ENCODE data around the gene NELL2.

NELL2 gene

DNA sequence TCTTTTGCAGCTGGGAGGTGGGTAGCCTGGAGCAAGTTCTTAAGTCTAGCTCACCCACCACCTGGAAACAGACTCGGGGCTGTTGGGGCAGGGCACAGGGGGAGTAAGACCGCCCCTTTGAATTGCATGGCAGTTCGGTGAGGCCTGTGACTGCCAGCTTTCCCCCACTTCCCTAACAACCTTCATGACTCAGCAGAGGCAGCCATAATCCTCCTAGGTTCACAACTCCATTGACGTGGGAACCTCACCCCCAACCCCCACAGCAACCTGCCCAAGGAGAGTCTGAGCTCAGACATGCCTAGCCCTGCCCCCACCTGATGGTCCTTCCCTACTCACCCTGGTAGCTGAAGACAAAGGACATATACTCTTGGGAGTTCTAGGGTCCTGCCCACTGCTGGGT, 87.4 kb downstream of the NELL2 start:
- no peak overlapping the region for H3K27ac ChIP-seq (replicated peaks)
- no peak for DNase-seq (ENCODE audit: low read depth in 1 of 2, low spot score in 1 of 2)
- H3K27me3 ChIP-seq (ENCODE audit: insufficient read depth, poor library complexity, severe bottlenecking) = no peaks in the 10 kb centered on the region
- TF ChIP-seq POLR2AphosphoS5 (IDR thresholded peaks at IDR 0.05; ENCODE audit: low read depth) (no peak), GABPA (IDR thresholded peaks at IDR 0.05; ENCODE audit: low read depth) (no peak), SPI1 (IDR thresholded peaks at IDR 0.05; ENCODE audit: borderline replicate concordance, low read depth) (no peak)
- TF ChIP-seq, protein P1, sequence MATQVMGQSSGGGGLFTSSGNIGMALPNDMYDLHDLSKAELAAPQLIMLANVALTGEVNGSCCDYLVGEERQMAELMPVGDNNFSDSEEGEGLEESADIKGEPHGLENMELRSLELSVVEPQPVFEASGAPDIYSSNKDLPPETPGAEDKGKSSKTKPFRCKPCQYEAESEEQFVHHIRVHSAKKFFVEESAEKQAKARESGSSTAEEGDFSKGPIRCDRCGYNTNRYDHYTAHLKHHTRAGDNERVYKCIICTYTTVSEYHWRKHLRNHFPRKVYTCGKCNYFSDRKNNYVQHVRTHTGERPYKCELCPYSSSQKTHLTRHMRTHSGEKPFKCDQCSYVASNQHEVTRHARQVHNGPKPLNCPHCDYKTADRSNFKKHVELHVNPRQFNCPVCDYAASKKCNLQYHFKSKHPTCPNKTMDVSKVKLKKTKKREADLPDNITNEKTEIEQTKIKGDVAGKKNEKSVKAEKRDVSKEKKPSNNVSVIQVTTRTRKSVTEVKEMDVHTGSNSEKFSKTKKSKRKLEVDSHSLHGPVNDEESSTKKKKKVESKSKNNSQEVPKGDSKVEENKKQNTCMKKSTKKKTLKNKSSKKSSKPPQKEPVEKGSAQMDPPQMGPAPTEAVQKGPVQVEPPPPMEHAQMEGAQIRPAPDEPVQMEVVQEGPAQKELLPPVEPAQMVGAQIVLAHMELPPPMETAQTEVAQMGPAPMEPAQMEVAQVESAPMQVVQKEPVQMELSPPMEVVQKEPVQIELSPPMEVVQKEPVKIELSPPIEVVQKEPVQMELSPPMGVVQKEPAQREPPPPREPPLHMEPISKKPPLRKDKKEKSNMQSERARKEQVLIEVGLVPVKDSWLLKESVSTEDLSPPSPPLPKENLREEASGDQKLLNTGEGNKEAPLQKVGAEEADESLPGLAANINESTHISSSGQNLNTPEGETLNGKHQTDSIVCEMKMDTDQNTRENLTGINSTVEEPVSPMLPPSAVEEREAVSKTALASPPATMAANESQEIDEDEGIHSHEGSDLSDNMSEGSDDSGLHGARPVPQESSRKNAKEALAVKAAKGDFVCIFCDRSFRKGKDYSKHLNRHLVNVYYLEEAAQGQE (IDR thresholded peaks at IDR 0.05; ENCODE audit: insufficient replicate concordance, low read depth) = no peak
- TF ChIP-seq, protein P2, sequence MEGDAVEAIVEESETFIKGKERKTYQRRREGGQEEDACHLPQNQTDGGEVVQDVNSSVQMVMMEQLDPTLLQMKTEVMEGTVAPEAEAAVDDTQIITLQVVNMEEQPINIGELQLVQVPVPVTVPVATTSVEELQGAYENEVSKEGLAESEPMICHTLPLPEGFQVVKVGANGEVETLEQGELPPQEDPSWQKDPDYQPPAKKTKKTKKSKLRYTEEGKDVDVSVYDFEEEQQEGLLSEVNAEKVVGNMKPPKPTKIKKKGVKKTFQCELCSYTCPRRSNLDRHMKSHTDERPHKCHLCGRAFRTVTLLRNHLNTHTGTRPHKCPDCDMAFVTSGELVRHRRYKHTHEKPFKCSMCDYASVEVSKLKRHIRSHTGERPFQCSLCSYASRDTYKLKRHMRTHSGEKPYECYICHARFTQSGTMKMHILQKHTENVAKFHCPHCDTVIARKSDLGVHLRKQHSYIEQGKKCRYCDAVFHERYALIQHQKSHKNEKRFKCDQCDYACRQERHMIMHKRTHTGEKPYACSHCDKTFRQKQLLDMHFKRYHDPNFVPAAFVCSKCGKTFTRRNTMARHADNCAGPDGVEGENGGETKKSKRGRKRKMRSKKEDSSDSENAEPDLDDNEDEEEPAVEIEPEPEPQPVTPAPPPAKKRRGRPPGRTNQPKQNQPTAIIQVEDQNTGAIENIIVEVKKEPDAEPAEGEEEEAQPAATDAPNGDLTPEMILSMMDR (IDR thresholded peaks at IDR 0.05; ENCODE audit: insufficient read depth, low read length) = no peak
- no peak overlapping the region for H3K4me3 ChIP-seq (replicated peaks; ENCODE audit: insufficient read depth, low read length)

DNA sequence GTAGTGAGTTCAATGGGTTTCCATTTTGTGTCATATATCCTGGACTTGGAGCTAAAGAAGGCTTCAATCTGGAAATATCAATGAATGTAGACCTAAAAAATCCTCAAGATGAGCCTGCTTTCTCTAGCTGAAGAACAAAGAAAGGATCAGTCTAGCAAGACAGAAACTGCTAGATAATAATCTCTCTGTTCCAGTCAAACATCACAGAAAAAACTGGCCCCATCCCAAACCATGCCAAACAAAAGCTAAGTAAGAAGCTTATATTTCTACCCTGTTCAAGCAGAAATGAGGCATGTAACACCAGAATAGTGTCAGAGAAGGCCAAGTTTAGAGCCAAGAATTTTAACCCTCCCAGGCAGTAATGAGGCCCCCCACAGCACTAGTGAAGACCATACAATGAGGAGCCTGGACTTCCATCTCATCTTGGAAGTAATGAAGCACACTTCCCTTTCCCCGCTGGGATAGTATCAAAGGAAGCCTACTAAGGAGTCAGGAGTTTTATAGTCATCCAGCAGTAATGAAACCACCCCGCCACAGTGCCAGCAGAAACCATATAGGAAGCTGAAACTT, 95.8 kb downstream of the NELL2 start:
- Histone ChIP-seq H3K27me3 (ENCODE audit: insufficient read depth, poor library complexity, severe bottlenecking) (no peaks in the 10 kb centered on the region), H3K27ac (replicated peaks) (no peak overlapping the region), H3K4me3 (replicated peaks; ENCODE audit: insufficient read depth, low read length) (no peak overlapping the region)
- no peak for TF ChIP-seq POLR2AphosphoS5 (IDR thresholded peaks at IDR 0.05; ENCODE audit: low read depth)
- TF ChIP-seq, protein P2 (IDR thresholded peaks at IDR 0.05; ENCODE audit: insufficient read depth, low read length) = no peak
- TF ChIP-seq SPI1 (IDR thresholded peaks at IDR 0.05; ENCODE audit: borderline replicate concordance, low read depth) = no peak
- no peak for TF ChIP-seq GABPA (IDR thresholded peaks at IDR 0.05; ENCODE audit: low read depth)
- TF ChIP-seq, protein P1 (IDR thresholded peaks at IDR 0.05; ENCODE audit: insufficient replicate concordance, low read depth) = no peak
- no peak for DNase-seq (ENCODE audit: low read depth in 1 of 2, low spot score in 1 of 2)

DNA sequence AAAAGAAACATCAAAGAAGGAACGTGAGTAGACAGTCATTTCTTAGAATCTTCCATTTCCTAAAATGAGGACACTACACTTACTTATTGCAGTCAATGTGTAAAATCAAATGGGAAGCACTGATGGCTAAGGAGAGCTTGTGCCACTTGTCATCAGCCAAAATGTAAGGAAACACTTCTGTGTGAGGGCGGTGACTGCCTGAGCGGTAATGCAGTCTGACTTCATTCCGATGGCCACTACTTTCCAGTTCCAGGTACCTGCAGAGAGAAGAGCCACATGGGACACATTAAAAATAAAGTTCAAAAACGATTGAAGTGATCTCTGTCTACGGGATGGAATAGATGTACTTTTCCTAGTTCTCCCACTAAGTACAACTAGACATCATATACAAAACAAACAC, 96.3 kb downstream of the NELL2 start:
- Histone ChIP-seq H3K4me3 (replicated peaks; ENCODE audit: insufficient read depth, low read length) (no peak overlapping the region), H3K27ac (replicated peaks) (no peak overlapping the region), H3K27me3 (ENCODE audit: insufficient read depth, poor library complexity, severe bottlenecking) (no peaks in the 10 kb centered on the region)
- TF ChIP-seq GABPA (IDR thresholded peaks at IDR 0.05; ENCODE audit: low read depth) (no peak), POLR2AphosphoS5 (IDR thresholded peaks at IDR 0.05; ENCODE audit: low read depth) (no peak), SPI1 (IDR thresholded peaks at IDR 0.05; ENCODE audit: borderline replicate concordance, low read depth) (no peak)
- TF ChIP-seq, protein P2 (IDR thresholded peaks at IDR 0.05; ENCODE audit: insufficient read depth, low read length) = no peak
- TF ChIP-seq, protein P1 (IDR thresholded peaks at IDR 0.05; ENCODE audit: insufficient replicate concordance, low read depth) = no peak
- DNase-seq (ENCODE audit: low read depth in 1 of 2, low spot score in 1 of 2) = no peak
